ENCODE data around the gene PRPF38B.

- TF ChIP-seq RAD21 (conservative IDR thresholded peaks at IDR 0.05 in 1 of 2, IDR thresholded peaks at IDR 0.05 in 1 of 2) (no peak), SMC3 (IDR thresholded peaks at IDR 0.05) (no peak), HOXA7 (CRISPR knock-in tag; IDR thresholded peaks at IDR 0.05) (no peak), RNF2 (IDR thresholded peaks at IDR 0.05; ENCODE audit: borderline replicate concordance, low read depth) (no peak), MAZ (IDR thresholded peaks at IDR 0.05; ENCODE audit: borderline replicate concordance, low read depth, low read length) (no peak), CEBPB (IDR thresholded peaks at IDR 0.05) (no peak), MAX (IDR thresholded peaks at IDR 0.05) (no peak), EP300 (IDR thresholded peaks at IDR 0.05) (no peak)
- TF ChIP-seq, protein P1, sequence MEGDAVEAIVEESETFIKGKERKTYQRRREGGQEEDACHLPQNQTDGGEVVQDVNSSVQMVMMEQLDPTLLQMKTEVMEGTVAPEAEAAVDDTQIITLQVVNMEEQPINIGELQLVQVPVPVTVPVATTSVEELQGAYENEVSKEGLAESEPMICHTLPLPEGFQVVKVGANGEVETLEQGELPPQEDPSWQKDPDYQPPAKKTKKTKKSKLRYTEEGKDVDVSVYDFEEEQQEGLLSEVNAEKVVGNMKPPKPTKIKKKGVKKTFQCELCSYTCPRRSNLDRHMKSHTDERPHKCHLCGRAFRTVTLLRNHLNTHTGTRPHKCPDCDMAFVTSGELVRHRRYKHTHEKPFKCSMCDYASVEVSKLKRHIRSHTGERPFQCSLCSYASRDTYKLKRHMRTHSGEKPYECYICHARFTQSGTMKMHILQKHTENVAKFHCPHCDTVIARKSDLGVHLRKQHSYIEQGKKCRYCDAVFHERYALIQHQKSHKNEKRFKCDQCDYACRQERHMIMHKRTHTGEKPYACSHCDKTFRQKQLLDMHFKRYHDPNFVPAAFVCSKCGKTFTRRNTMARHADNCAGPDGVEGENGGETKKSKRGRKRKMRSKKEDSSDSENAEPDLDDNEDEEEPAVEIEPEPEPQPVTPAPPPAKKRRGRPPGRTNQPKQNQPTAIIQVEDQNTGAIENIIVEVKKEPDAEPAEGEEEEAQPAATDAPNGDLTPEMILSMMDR (IDR thresholded peaks at IDR 0.05), result no peak
- TF ChIP-seq, protein P2, sequence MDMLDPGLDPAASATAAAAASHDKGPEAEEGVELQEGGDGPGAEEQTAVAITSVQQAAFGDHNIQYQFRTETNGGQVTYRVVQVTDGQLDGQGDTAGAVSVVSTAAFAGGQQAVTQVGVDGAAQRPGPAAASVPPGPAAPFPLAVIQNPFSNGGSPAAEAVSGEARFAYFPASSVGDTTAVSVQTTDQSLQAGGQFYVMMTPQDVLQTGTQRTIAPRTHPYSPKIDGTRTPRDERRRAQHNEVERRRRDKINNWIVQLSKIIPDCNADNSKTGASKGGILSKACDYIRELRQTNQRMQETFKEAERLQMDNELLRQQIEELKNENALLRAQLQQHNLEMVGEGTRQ (IDR thresholded peaks at IDR 0.05), result no peak
These were observed 11.8 kb downstream of the PRPF38B start for GRCh38 chr1:108703939-108704338.

All from A549 (cell line).